Chondrocyte (in vitro differentiated cells): ENCODE measurements around the gene USF1. TPM values are rescaled to one million over a fixed set of nuclear protein-coding genes. Genes with fewer than 3 reads are reported as not detected.
"Not testable (repeated sequence)": the region's sequence is repeated elsewhere in the genome, so short reads cannot be mapped to it uniquely, and the experiment has no call there.

Source experiments
- DNase-seq: peaks from one replicate; pipeline ENCODE4 v3.0.0; 2021; ENCODE audit warnings: mixed read lengths, low spot score
- H3K27ac Mint-ChIP-seq: one replicate; pipeline ENCODE4 v1.8.0; 2021; ENCODE audit warnings: mild to moderate bottlenecking, moderate library complexity, mixed read lengths; ENCODE audit not compliant: unreplicated experiment
- H3K27me3 Mint-ChIP-seq: 2 replicates; pipeline ENCODE4 v1.8.0; 2021; ENCODE audit warnings: low read depth, mixed read lengths
- H3K36me3 Mint-ChIP-seq: 2 replicates; pipeline ENCODE4 v1.8.0; 2021; ENCODE audit warnings: low read depth, mixed read lengths
- H3K4me1 Mint-ChIP-seq: 2 replicates; pipeline ENCODE4 v1.8.0; 2021; ENCODE audit warnings: low read depth, mild to moderate bottlenecking, mixed read lengths
- H3K4me3 Mint-ChIP-seq: one replicate; pipeline ENCODE4 v1.8.0; 2021; ENCODE audit warnings: mild to moderate bottlenecking, moderate library complexity, mixed read lengths; ENCODE audit not compliant: unreplicated experiment
- H3K9me3 Mint-ChIP-seq: 2 replicates; pipeline ENCODE4 v1.8.0; 2021; ENCODE audit warnings: low read depth, mixed read lengths
- CTCF ChIP-seq: fragments of 200-600 bp; sonication (generic); IDR thresholded peaks from 2 replicates; pipeline ENCODE4 v1.5.0; 2021; ENCODE audit warnings: antibody characterized with exemption, mild to moderate bottlenecking, moderate library complexity
- total RNA-seq: library from RNA; stranded (reverse); gene quantifications from 3 replicates; pipeline ENCODE4 v1.2.1, GENCODE V29; 2021

The USF1 gene
- total RNA-seq, 1 donor from 2014 or later, result 35.3 TPM

- no peak for DNase-seq
- no peaks in the 10 kb centered on the region for H3K36me3 Mint-ChIP-seq
- TF ChIP-seq CTCF, result no peak
- H3K9me3 Mint-ChIP-seq, result no peaks in the 10 kb centered on the region
- peaks cover 45% of the 10 kb centered on the region for H3K27me3 Mint-ChIP-seq
- peak overlapping the region; percentile 83 for H3K4me3 Mint-ChIP-seq
- H3K4me1 Mint-ChIP-seq, result peaks cover 20% of the 10 kb centered on the region
- no peak overlapping the region for H3K27ac Mint-ChIP-seq
Measured at GRCh38 chr1:161021970-161022353, 23.8 kb downstream of the USF1 start.

DNA sequence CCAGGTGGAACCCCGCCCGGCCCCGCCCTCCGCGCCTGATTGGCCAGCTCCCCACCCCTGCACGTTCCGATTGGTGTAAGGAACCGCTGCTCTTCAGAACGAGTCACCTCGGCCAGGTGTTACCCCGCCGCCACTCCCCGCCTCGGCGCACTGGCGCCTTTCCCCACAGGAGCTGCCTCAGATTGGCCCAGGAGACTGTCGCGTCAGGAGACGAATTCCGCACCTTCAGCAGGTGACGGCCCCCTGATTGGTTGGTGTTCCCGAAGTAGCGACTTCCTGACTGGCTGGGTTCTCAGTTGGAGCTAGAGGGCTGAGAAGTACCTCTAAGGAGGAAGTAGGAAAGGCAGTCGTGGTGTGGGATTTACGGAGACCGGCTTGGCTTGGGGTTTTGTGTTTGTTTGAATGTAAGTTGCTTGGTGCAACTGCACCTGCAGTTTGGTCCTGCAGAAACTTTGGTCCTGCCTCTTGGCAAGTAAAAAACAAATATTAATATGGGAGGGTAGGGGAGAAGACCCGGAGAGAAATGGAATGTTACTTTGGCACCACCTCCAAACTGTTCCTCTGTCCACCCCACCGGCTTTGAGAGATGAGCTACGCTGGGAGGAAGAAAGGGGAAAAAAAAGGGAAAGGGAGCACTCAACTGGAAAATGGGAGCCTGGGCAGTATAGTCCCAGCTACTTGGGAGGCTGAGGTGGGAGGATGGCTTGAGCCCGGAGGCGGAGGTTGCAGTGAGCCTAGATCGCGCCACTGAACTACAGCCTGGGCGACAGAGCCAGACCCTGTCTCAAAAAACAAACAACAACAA, 24.4 kb downstream of the USF1 start:
- no peak for DNase-seq
- no peak overlapping the region for H3K27ac Mint-ChIP-seq
- peaks cover 45% of the 10 kb centered on the region for H3K27me3 Mint-ChIP-seq
- peaks cover 20% of the 10 kb centered on the region for H3K4me1 Mint-ChIP-seq
- no peaks in the 10 kb centered on the region for H3K9me3 Mint-ChIP-seq
- peak overlapping the region; percentile 83 for H3K4me3 Mint-ChIP-seq
- TF ChIP-seq CTCF, result no peak
- no peaks in the 10 kb centered on the region for H3K36me3 Mint-ChIP-seq

DNA sequence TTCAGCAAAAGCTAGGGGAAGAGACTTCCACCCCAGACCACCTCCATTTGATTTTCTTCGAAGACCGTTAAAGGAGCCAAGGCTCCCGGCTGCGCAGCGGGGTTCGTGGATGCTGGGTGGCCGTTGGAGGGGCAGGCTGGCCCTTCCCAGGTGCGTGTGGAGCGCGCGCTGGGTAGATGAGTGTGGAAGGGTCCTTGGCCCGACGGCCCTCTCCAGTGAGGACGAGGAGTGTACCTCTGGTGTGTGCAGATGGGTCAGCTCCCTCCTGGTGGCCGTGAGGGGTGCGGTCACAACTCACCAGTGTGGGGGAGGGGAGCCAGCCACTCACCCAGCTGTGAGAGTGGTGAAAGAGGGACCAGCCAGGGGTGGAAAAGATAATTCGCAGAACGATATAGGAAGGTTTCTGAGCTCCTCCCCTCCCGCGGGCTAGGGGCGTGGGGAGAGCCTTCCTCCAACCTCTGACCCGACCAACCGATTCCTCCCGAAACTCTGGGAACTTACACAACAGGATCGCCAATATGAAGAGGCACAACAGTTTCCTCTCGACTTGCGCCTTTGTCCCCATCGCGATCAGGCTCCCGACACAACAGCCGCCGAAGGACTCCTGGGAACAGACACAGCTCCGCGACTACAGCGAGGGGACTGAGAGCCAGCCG, 25.1 kb downstream of the USF1 start, which contains the start of gene F11R:
Gene F11R (minus strand): TSS at position 644 of the 656 bp plus-strand sequence. CDS start 79 bp downstream, at position 565.
- Mint-ChIP-seq H3K27ac (no peak within 1 kb of the TSS), H3K4me3 (peak within 1 kb of the TSS; percentile 83), H3K4me1 (peaks cover 20% of the 10 kb centered on the region), H3K36me3 (no peaks in the 10 kb centered on the region), H3K9me3 (no peaks in the 10 kb centered on the region), H3K27me3 (peaks cover 45% of the 10 kb centered on the region)
- peak; percentile 31 for TF ChIP-seq CTCF
- DNase-seq, result no peak

DNA sequence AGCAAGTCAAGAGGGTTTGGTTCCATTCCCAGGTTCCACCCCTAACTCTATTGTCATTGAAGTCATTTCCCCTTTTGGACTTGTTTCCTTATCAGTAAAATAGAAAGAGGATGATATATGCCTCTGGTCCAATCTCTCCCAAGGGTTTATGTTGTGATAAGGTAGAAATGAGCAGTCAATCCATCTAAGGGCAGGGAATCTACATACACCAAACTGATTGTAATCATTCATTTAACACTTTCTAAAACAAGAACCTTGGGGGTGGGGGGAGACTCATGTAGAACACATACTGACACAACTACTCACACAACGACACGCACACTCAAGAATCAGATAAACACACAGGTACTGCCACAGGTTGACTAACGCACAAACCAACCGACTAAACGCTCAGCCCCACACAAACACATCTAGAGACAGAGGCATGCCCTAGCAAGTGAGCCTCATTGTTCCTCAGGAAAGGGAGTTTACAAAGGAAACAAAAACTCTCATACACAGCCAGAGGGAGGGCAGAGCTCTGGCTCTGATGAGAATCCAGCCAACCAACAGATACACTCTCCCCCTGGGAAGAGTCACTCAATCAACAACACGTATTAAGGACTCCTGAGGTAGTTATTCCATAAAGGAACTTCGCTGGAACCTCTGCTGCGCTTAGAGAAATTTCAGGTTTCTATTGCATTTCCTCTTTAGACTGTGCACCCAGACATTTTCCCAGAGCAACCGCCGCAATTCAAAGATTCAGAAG, 25.9 kb downstream of the USF1 start:
- DNase-seq, result no peak
- no peaks in the 10 kb centered on the region for H3K36me3 Mint-ChIP-seq
- peaks cover 20% of the 10 kb centered on the region for H3K4me1 Mint-ChIP-seq
- H3K27me3 Mint-ChIP-seq, result peaks cover 45% of the 10 kb centered on the region
- TF ChIP-seq CTCF, result no peak
- H3K27ac Mint-ChIP-seq, result no peak overlapping the region
- peak overlapping the region; percentile 83 for H3K4me3 Mint-ChIP-seq
- no peaks in the 10 kb centered on the region for H3K9me3 Mint-ChIP-seq

GRCh38 chr1:161019111-161019660, 26.6 kb downstream of the USF1 start:
- not testable (repeated sequence) for H3K27ac Mint-ChIP-seq, DNase-seq, H3K9me3 Mint-ChIP-seq, H3K4me3 Mint-ChIP-seq, H3K36me3 Mint-ChIP-seq
- Mint-ChIP-seq H3K27me3 (peaks cover 45% of the 10 kb centered on the region), H3K4me1 (peaks cover 20% of the 10 kb centered on the region)
